Cardiac fibroblast (primary cell): Measurements from ENCODE around the gene XK.
A peak's percentile ranks its signal among the peaks of the same experiment; 100 is the strongest.

ENCODE experiments used
- DNase-seq, 2 donors: peaks; one replicate each; pipeline versions ENCODE4 v3.0.0 to v3.0.0-alpha.2; 2010; ENCODE audit warnings: low read depth in 2 of 2
- H3K4me3 ChIP-seq, 2 donors: replicated peaks in 1 of 2; 1 replicate in 1 of 2; 2 replicates in 1 of 2; pipeline ENCODE4 v1.5.1; 2011; ENCODE audit warnings: low read depth in 2 of 2, low read length in 2 of 2, mild to moderate bottlenecking in 2 of 2, moderate library complexity in 1 of 2
- CTCF ChIP-seq: IDR thresholded peaks from one replicate; pipeline ENCODE4 v1.5.1; 2011; ENCODE audit warnings: low read depth, mild to moderate bottlenecking, low read length, inconsistent platforms

The XK gene

DNA sequence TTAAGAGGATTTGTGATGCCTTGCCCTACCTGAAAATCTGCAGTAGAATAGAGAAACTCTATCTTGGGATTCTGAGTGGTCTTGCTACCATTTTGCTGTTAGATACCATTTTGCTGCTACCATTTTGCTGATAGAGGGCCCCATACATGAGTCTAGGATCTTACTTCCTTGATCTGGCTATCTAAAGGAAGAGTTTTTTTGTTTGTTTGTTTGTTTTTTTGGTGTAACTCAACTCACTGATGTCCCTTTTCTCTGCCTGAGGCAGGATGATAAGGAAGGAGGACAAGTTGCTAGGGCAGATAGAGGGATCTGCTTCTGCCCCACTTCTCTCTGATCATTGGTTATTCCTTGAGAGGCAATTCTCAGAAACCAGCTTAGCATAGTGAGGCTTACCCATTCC, 31.0 kb downstream of the XK start:
- DNase-seq = no peak
- H3K4me3 ChIP-seq = no peak overlapping the region
- no peak for TF ChIP-seq CTCF

GRCh38 chrX:37717708-37718107, 32.1 kb downstream of the XK start:
- TF ChIP-seq CTCF = no peak
- no peak for DNase-seq
- no peak overlapping the region for H3K4me3 ChIP-seq

- DNase-seq = no peak
- TF ChIP-seq CTCF = no peak
- H3K4me3 ChIP-seq = no peak overlapping the region
Measured at GRCh38 chrX:37722595-37722994, 37.0 kb downstream of the XK start.

DNA sequence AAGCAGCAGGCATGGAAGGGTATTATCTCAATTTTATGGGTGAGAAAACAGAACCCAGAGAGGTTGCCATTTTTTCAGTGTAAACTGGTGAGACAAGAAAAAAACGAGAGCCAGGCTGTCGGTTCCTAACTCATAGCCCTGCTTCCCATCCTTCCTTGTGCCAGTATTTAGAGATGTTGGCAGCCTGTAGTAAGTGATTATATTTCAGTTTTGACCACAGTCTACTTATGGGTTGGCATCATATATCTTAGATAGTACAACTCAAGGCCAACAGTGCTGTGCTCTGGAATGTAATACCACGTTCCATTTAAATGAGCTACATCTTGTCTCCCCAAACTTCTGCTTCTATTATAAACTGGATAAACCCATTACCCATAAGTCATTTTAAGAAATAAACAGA, 40.8 kb downstream of the XK start:
- DNase-seq = no peak
- H3K4me3 ChIP-seq = no peak overlapping the region
- no peak for TF ChIP-seq CTCF

DNA sequence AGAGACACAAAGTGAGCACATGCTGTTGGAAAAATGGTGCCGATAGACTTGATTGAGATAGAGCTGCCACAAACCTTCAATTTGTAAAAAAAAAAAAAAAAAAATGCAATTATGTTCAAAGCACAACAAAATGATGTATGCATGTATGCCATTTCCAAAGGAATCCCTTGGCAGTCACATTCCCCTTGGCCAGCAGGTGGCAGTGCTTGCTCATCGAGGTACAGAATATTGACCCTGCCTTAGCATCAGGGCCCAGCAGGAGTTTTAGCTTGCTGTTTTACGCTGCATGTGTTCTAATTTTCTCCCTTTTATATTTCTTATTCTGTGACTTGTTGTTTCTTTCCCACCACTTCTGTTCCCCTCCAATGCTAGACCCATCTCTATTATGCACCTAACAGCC, 59.8 kb downstream of the XK start:
- no peak overlapping the region for H3K4me3 ChIP-seq
- peak; percentile 67 to 73 for DNase-seq
- peak; percentile 72 for TF ChIP-seq CTCF

DNA sequence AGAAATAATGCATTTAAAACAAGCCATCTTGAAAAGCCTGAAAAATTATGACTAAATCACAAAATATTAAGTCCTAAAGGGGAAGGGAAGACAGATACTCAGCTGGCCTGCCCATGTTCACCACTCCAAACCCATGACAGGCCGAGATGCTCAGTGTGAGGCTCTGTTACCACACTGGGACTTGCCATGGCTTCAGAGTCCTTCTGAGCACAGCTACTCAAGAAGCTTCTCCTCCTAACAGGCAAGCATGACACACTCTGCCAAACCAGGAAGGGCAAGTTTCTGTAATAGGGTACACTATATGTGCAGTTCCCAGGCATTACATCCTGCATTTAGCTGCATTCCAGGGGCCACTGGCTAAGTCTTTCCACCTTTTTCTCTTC, 60.2 kb downstream of the XK start:
- no peak for TF ChIP-seq CTCF
- no peak overlapping the region for H3K4me3 ChIP-seq
- DNase-seq = no peak

GRCh38 chrX:37746218-37746941, 60.8 kb downstream of the XK start:
- DNase-seq = no peak
- H3K4me3 ChIP-seq = no peak overlapping the region
- TF ChIP-seq CTCF = no peak
